IMR-90 (cell line): Measurements from ENCODE around the gene OPHN1. TPM values are rescaled to one million over a fixed set of nuclear protein-coding genes. Genes with fewer than 3 reads are reported as not detected.

Source experiments
- ATAC-seq: fragments of 200-7000 bp; cut with Tn5 transposase; 2 replicates; pipeline ENCODE4 v1.9.1; 2020; ENCODE audit warnings: low read depth, mild to moderate bottlenecking, moderate library complexity
- BruUV-seq: library from RNA; stranded (reverse); fragments of 400-500 nt; replicated peaks from 2 replicates; lab custom pipeline; 2021; lab: Mats Ljungman, UMichigan
- CTCF ChIA-PET: fragments of 300-600 bp; formaldehyde crosslinking; extraction: SDS; loops from one replicate; lab custom pipeline; 2021; ENCODE audit warnings: antibody characterized with exemption; lab: Yijun Ruan, JAX
- POLR2A ChIA-PET: fragments of 300-600 bp; sonication (Branson Sonifier 250); formaldehyde crosslinking; loops from one replicate; lab custom pipeline; 2022; ENCODE audit warnings: antibody characterized with exemption; ENCODE audit not compliant: unreplicated experiment; lab: Charles Lee
- DNase-seq: peaks from one replicate; pipeline ENCODE4 v3.0.0; 2013
- H2AFZ ChIP-seq: replicated peaks from 2 replicates; pipeline ENCODE3; 2013; ENCODE audit warnings: low read length, mild to moderate bottlenecking; ENCODE audit not compliant: poor library complexity
- H2AK5ac ChIP-seq: 2 replicates; pipeline ENCODE4 v1.6.1; 2013; ENCODE audit warnings: low read depth, low read length, inconsistent platforms
- H2AK9ac ChIP-seq: replicated peaks from 2 replicates; pipeline ENCODE3; 2013; ENCODE audit warnings: mild to moderate bottlenecking, low read depth, low read length, moderate library complexity; ENCODE audit not compliant: poor library complexity
- H2BK120ac ChIP-seq: 2 replicates; pipeline ENCODE4 v1.6.1; 2013; ENCODE audit warnings: low read depth, low read length, inconsistent platforms
- H2BK15ac ChIP-seq: 3 replicates; pipeline ENCODE4 v1.6.1; 2013; ENCODE audit warnings: low read depth, low read length, inconsistent platforms
- H2BK20ac ChIP-seq: 2 replicates; pipeline ENCODE4 v1.6.1; 2013; ENCODE audit warnings: low read depth, mild to moderate bottlenecking, inconsistent platforms, low read length, moderate library complexity
- H2BK5ac ChIP-seq: 2 replicates; pipeline ENCODE4 v1.6.1; 2013; ENCODE audit warnings: mild to moderate bottlenecking, low read depth, low read length, inconsistent platforms; ENCODE audit not compliant: poor library complexity, severe bottlenecking
- H3K14ac ChIP-seq: replicated peaks from 2 replicates; pipeline ENCODE4 v1.6.1; 2013; ENCODE audit warnings: low read depth, low read length, inconsistent platforms
- H3K18ac ChIP-seq: 2 replicates; pipeline ENCODE4 v1.6.1; 2013; ENCODE audit warnings: low read depth, low read length, control low read depth
- H3K23ac ChIP-seq: 2 replicates; pipeline ENCODE4 v1.6.1; 2013; ENCODE audit warnings: low read depth, low read length, inconsistent platforms
- H3K27ac ChIP-seq: 2 replicates; pipeline ENCODE4 v1.5.1; 2013; ENCODE audit warnings: mild to moderate bottlenecking, control low read depth, low read length; ENCODE audit not compliant: insufficient read depth
- H3K27me3 ChIP-seq: 2 replicates; pipeline ENCODE4 v1.6.1; 2013; ENCODE audit warnings: low read length; ENCODE audit not compliant: control insufficient read depth, insufficient read depth
- H3K36me3 ChIP-seq: 2 replicates; pipeline ENCODE4 v1.6.1; 2013; ENCODE audit warnings: low read length, mixed read lengths; ENCODE audit not compliant: control insufficient read depth, insufficient read depth
- H3K4ac ChIP-seq: 2 replicates; pipeline ENCODE4 v1.6.1; 2013; ENCODE audit warnings: low read depth, low read length, inconsistent platforms
- H3K4me1 ChIP-seq: 2 replicates; pipeline ENCODE4 v1.6.1; 2013; ENCODE audit warnings: low read length, mixed read lengths; ENCODE audit not compliant: control insufficient read depth, insufficient read depth
- H3K4me2 ChIP-seq: 2 replicates; pipeline ENCODE4 v1.6.1; 2013; ENCODE audit warnings: low read depth, mild to moderate bottlenecking, control low read depth, low read length, moderate library complexity
- H3K4me3 ChIP-seq: 2 replicates; pipeline ENCODE4 v1.5.1; 2013; ENCODE audit warnings: low read depth, mild to moderate bottlenecking, control low read depth, low read length, moderate library complexity; ENCODE audit not compliant: insufficient read depth
- H3K56ac ChIP-seq: 2 replicates; pipeline ENCODE4 v1.6.1; 2013; ENCODE audit warnings: low read length, inconsistent platforms; ENCODE audit not compliant: insufficient read depth; ENCODE audit errors: extremely low read depth
- H3K79me1 ChIP-seq, 2 experiments: 2 replicates each; pipeline ENCODE4 v1.6.1; 2013; ENCODE audit warnings: low read length in 2 of 2, inconsistent platforms in 1 of 2, low read depth in 1 of 2
- H3K9ac ChIP-seq: 2 replicates; pipeline ENCODE4 v1.6.1; 2013; ENCODE audit warnings: low read depth, low read length, control low read depth
- H3K9me1 ChIP-seq: 2 replicates; pipeline ENCODE4 v1.6.1; 2013; ENCODE audit warnings: low read length, inconsistent platforms; ENCODE audit not compliant: insufficient read depth
- H3K9me3 ChIP-seq: 2 replicates; pipeline ENCODE4 v1.6.1; 2013; ENCODE audit warnings: low read length; ENCODE audit not compliant: control insufficient read depth, insufficient read depth
- H4K20me1 ChIP-seq: 2 replicates; pipeline ENCODE4 v1.6.1; 2013; ENCODE audit warnings: low read length, inconsistent platforms; ENCODE audit not compliant: insufficient read depth
- H4K5ac ChIP-seq: 2 replicates; pipeline ENCODE4 v1.6.1; 2013; ENCODE audit warnings: mild to moderate bottlenecking, low read depth, low read length, control low read depth
- H4K8ac ChIP-seq, 2 experiments: 2 replicates each; pipeline ENCODE4 v1.6.1; 2013; ENCODE audit warnings: low read depth in 2 of 2, low read length in 2 of 2, control low read depth in 1 of 2, inconsistent platforms in 1 of 2
- H4K91ac ChIP-seq: 2 replicates; pipeline ENCODE4 v1.6.1; 2013; ENCODE audit warnings: low read depth, low read length, inconsistent platforms; ENCODE audit not compliant: insufficient read depth
- CTCF ChIP-seq: conservative IDR thresholded peaks from 2 replicates; pipeline ENCODE4 v1.5.1; 2012; ENCODE audit warnings: mild to moderate bottlenecking, low read depth, low read length, improper control_type of control experiment
- FOS ChIP-seq: fragments of 150-350 bp; IDR thresholded peaks from 2 replicates; pipeline ENCODE4 v1.6.1; 2016; ENCODE audit warnings: low read depth, low read length
- MAFK ChIP-seq: IDR thresholded peaks from 2 replicates; pipeline ENCODE4 v1.6.1; 2012; ENCODE audit warnings: low read depth, low read length, improper control_type of control experiment
- NFE2L2 ChIP-seq: fragments of 150-350 bp; IDR thresholded peaks from 2 replicates; pipeline ENCODE4 v1.6.1; 2016; ENCODE audit warnings: low read depth, mild to moderate bottlenecking, low read length
- POLR2A ChIP-seq: IDR thresholded peaks from 2 replicates; pipeline ENCODE4 v1.6.1; 2012; ENCODE audit warnings: mild to moderate bottlenecking, low read depth, low read length
- RAD21 ChIP-seq: IDR thresholded peaks from 2 replicates; pipeline ENCODE4 v1.6.1; 2012; ENCODE audit warnings: low read length, improper control_type of control experiment
- RCOR1 ChIP-seq: IDR thresholded peaks from 2 replicates; pipeline ENCODE4 v1.6.1; 2012; ENCODE audit warnings: mild to moderate bottlenecking, low read length, improper control_type of control experiment; ENCODE audit not compliant: insufficient replicate concordance
- RFX5 ChIP-seq: IDR thresholded peaks from 2 replicates; pipeline ENCODE4 v1.8.0; 2012; ENCODE audit warnings: low read depth, mild to moderate bottlenecking, low read length, moderate library complexity
- SMC3 ChIP-seq: fragments of 150-350 bp; IDR thresholded peaks from 2 replicates; pipeline ENCODE4 v1.6.1; 2016; ENCODE audit warnings: low read depth, mild to moderate bottlenecking, antibody characterized with exemption, low read length, moderate library complexity
- USF2 ChIP-seq: fragments of 150-350 bp; IDR thresholded peaks from 2 replicates; pipeline ENCODE4 v1.6.1; 2017; ENCODE audit warnings: mild to moderate bottlenecking, antibody characterized with exemption, low read length, low read depth
- WGBS, 2 experiments: methylation state at CpG; one replicate each; pipeline versions ENCODE4 v1.1.5 to v1.1.7; 2013; ENCODE audit warnings: missing lambda C conversion rate in 2 of 2; ENCODE audit not compliant: insufficient read length in 1 of 2; ENCODE audit errors: extremely low coverage in 2 of 2; 5-methylcytosine and 5-hydroxymethylcytosine counted together
- dilution Hi-C: fragments of 300-500 bp; cut with HindIII; formaldehyde crosslinking; loops from one replicate; pipeline ENCODE4 v1.14.3; 2018; ENCODE audit warnings: low sequenced_read_pairs; ENCODE audit not compliant: unreplicated experiment
- in situ Hi-C: fragments of 300-500 bp; cut with MboI; formaldehyde crosslinking; loops from 3 replicates; pipeline ENCODE4 v1.14.3; 2019; ENCODE audit warnings: low sequenced_read_pairs, inconsistent platforms, mixed read lengths
- intact Hi-C: fragments of 100-400 bp; cut with micrococcal nuclease; formaldehyde crosslinking; loops from 2 replicates; pipeline ENCODE4 v1.10.0; 2022
- polyA plus RNA-seq, 3 experiments: library from polyadenylated mRNA; depleted of rRNA; stranded (reverse); fragments of >200 nt; gene quantifications; 2 replicates each; pipeline ENCODE4 v1.2.3, GENCODE V29; 2012; ENCODE audit warnings: low replicate concordance in 1 of 3
- total RNA-seq: library from RNA; depleted of rRNA; stranded (reverse); fragments of >200 nt; gene quantifications from 2 replicates; pipeline ENCODE4 v1.2.3, GENCODE V29; 2012

The OPHN1 gene
- total and polyA plus RNA-seq, 2 of the 4 experiments (the other 2 are of a cell fraction) = 4.0 to 13.1 TPM

- no peak for TF ChIP-seq SMC3
These were observed 234.0 kb downstream of the OPHN1 start (continued) for GRCh38 chrX:68199062-68199848.

- ATAC-seq (peak; percentile 75), DNase-seq (peak; percentile 57)
- Histone ChIP-seq H3K27ac (no peak overlapping the region), H3K9ac (no peak overlapping the region), H2BK20ac (no peak overlapping the region), H2AK5ac (no peak overlapping the region), H3K9me1 (no peaks in the 10 kb centered on the region), H3K14ac (no peak overlapping the region), H3K4ac (no peak overlapping the region), H4K20me1 (no peaks in the 10 kb centered on the region), H2AFZ (no peak overlapping the region), H2BK120ac (no peak overlapping the region), H3K4me3 (no peak overlapping the region), H2BK15ac (no peak overlapping the region), H3K4me1 (no peaks in the 10 kb centered on the region), H3K27me3 (no peaks in the 10 kb centered on the region; the same call in none of the 2 replicates), H3K79me1 (no peaks in the 10 kb centered on the region), H3K23ac (no peak overlapping the region), H3K36me3 (0 out of 2 replicates have a peak, but pooled peaks cover 1% of the 10 kb centered on the region), H2BK5ac (no peak overlapping the region), H3K18ac (no peak overlapping the region), H3K9me3 (no peaks in the 10 kb centered on the region), H3K4me2 (no peak overlapping the region), H4K8ac (no peak overlapping the region), H3K56ac (no peak overlapping the region), H4K91ac (no peak overlapping the region), H2AK9ac (no peak overlapping the region), H4K5ac (no peak overlapping the region)
- ChIA-PET POLR2A (no interaction called here), CTCF (interaction anchor here (0.5 to 1.3 kb wide), 11 partner anchors 14 to 315 kb away, joined by 3 to 7 read pairs (median 4); no protein-coding TSS in a partner anchor)
- no TSS peak for BruUV-seq
- in situ Hi-C loops (loop anchor here (5.0 to 25.0 kb wide), 4 partner anchors 270 to 1190 kb away; partner anchors contain the start of gene YIPF6), intact Hi-C loops (loop anchor here (1.0 to 5.0 kb wide), 7 partner anchors 265 to 1190 kb away; no protein-coding TSS in a partner anchor), dilution Hi-C loops (no loop called here)
- TF ChIP-seq RCOR1 = no peak
- no peak for TF ChIP-seq MAFK
- peak; percentile 41; the same call in 1 of the 2 replicates for TF ChIP-seq POLR2A
- TF ChIP-seq SMC3 = peak; percentile 57
- no peak for TF ChIP-seq RFX5
- no peak for TF ChIP-seq FOS
- TF ChIP-seq RAD21 = peak; percentile 89
- no peak for TF ChIP-seq NFE2L2
- peak; percentile 82 for TF ChIP-seq CTCF
- no peak for TF ChIP-seq USF2
- no CpG with 5 or more reads among the region's 5 CpGs for WGBS, 2 experiments
These were observed 236.1 kb downstream of the OPHN1 start for GRCh38 chrX:68196939-68197791.
